ENCODE measurements around the gene SLC35E2B. TPM values are rescaled to one million over a fixed set of nuclear protein-coding genes. Genes with fewer than 3 reads are reported as not detected.

SLC35E2B gene
- total and polyA plus RNA-seq, 2 of the 13 experiments (the other 11 are each of a cell fraction or from before 2014, with no cell fraction given) = 14.1 to 19.7 TPM

GRCh38 chr1:1615256-1616044, 77.1 kb downstream of the SLC35E2B start, which contains the start of gene MIB2 (continued):
- TF ChIP-seq MIER2 (CRISPR knock-in tag; IDR thresholded peaks at IDR 0.05) (no peak), DDIT3 (CRISPR knock-in tag; IDR thresholded peaks at IDR 0.05) (no peak), TIGD3 (CRISPR knock-in tag; IDR thresholded peaks at IDR 0.05; ENCODE audit: borderline replicate concordance) (no peak), ZNF558 (CRISPR knock-in tag; IDR thresholded peaks at IDR 0.05; ENCODE audit: borderline replicate concordance) (peak; percentile 90; the same call in 1 of the 2 replicates), NPAS2 (CRISPR knock-in tag; IDR thresholded peaks at IDR 0.05; ENCODE audit: borderline replicate concordance) (no peak), MTF1 (CRISPR knock-in tag; IDR thresholded peaks at IDR 0.05) (no peak), SRF (IDR thresholded peaks at IDR 0.05; ENCODE audit: low read depth, low read length) (peak; percentile 59), PLRG1 (conservative IDR thresholded peaks at IDR 0.05) (no peak), MTERF4 (CRISPR knock-in tag; IDR thresholded peaks at IDR 0.05) (no peak), HES4 (CRISPR knock-in tag; IDR thresholded peaks at IDR 0.05; ENCODE audit: borderline replicate concordance) (no peak), ZNF101 (CRISPR knock-in tag; IDR thresholded peaks at IDR 0.05; ENCODE audit: borderline replicate concordance, low read depth) (peak; percentile 58; the same call in 1 of the 2 replicates), NBN (conservative IDR thresholded peaks at IDR 0.05) (no peak), AHDC1 (CRISPR knock-in tag; IDR thresholded peaks at IDR 0.05; ENCODE audit: borderline replicate concordance) (no peak), FOXK2 (IDR thresholded peaks at IDR 0.05) (no peak), CBX2 (IDR thresholded peaks at IDR 0.05; ENCODE audit: low read depth, low read length) (no peak), CBX2 (CRISPR knock-in tag; IDR thresholded peaks at IDR 0.05; ENCODE audit: low read depth) (no peak), STAG1 (CRISPR knock-in tag; IDR thresholded peaks at IDR 0.05) (no peak; the same call in 1 of the 2 replicates), SRSF9 (IDR thresholded peaks at IDR 0.05; ENCODE audit: borderline replicate concordance, insufficient read depth, low read depth, low read length, poor library complexity, severe bottlenecking) (no peak), ZNF343 (CRISPR knock-in tag; IDR thresholded peaks at IDR 0.05) (peak; percentile 56; the same call in 1 of the 2 replicates), RAD51 (IDR thresholded peaks at IDR 0.05; ENCODE audit: borderline replicate concordance) (no peak)

All from HepG2 (cell line).